HS-5 (cell line): ENCODE measurements around the gene CDK19.

Experiments used
- DNase-seq: peaks from one replicate; pipeline ENCODE4 v3.0.0-alpha.2; 2012; ENCODE audit warnings: low read depth

The CDK19 gene

GRCh38 chr6:110575925-110576463 lies 239.3 kb downstream of the CDK19 start:
- no peak for DNase-seq

GRCh38 chr6:110574817-110575216 lies 240.5 kb downstream of the CDK19 start:
- DNase-seq = no peak

- no peak for DNase-seq
Measured at GRCh38 chr6:110573537-110573936, 241.7 kb downstream of the CDK19 start.

- no peak for DNase-seq
Measured at GRCh38 chr6:110573136-110573535, 242.1 kb downstream of the CDK19 start.

GRCh38 chr6:110567957-110568696 lies 247.1 kb downstream of the CDK19 start:
- DNase-seq = no peak

GRCh38 chr6:110566346-110567125 lies 248.7 kb downstream of the CDK19 start:
- DNase-seq = no peak

- no peak for DNase-seq
Measured at GRCh38 chr6:110564703-110565421, 250.4 kb downstream of the CDK19 start.

GRCh38 chr6:110563711-110564110 lies 251.6 kb downstream of the CDK19 start:
- DNase-seq = no peak

GRCh38 chr6:110562316-110562915 lies 252.9 kb downstream of the CDK19 start:
- DNase-seq = no peak

GRCh38 chr6:110561696-110562095 lies 253.6 kb downstream of the CDK19 start:
- no peak for DNase-seq

GRCh38 chr6:110561008-110561396 lies 254.3 kb downstream of the CDK19 start:
- no peak for DNase-seq

- DNase-seq = no peak
Measured at GRCh38 chr6:110560239-110561007, 254.8 kb downstream of the CDK19 start.
